Raji (cell line): ENCODE results near the gene IRF4.

Experiments used
- POLR2A ChIP-seq: IDR thresholded peaks from 2 replicates; pipeline ENCODE4 v1.6.1; 2011; ENCODE audit warnings: low read depth, low read length, control low read depth; ENCODE audit not compliant: insufficient read depth

Gene IRF4

GRCh38 chr6:424741-425417 lies 33.3 kb downstream of the IRF4 start:
- TF ChIP-seq POLR2A = no peak

GRCh38 chr6:428047-428603 lies 36.6 kb downstream of the IRF4 start:
- TF ChIP-seq POLR2A = no peak

GRCh38 chr6:429515-430121 lies 38.1 kb downstream of the IRF4 start:
- no peak for TF ChIP-seq POLR2A

GRCh38 chr6:431504-431903 lies 40.0 kb downstream of the IRF4 start:
- no peak for TF ChIP-seq POLR2A

GRCh38 chr6:431986-432385 lies 40.4 kb downstream of the IRF4 start:
- TF ChIP-seq POLR2A = no peak

- TF ChIP-seq POLR2A = no peak
Observed at GRCh38 chr6:434051-434705, 42.6 kb downstream of the IRF4 start.

- TF ChIP-seq POLR2A = no peak
Observed at GRCh38 chr6:435441-436307, 44.1 kb downstream of the IRF4 start.

- TF ChIP-seq POLR2A = no peak
Observed at GRCh38 chr6:436308-437036, 44.9 kb downstream of the IRF4 start.

- TF ChIP-seq POLR2A = no peak
Observed at GRCh38 chr6:437037-437392, 45.5 kb downstream of the IRF4 start.

GRCh38 chr6:438634-439170 lies 47.1 kb downstream of the IRF4 start:
- no peak for TF ChIP-seq POLR2A

- no peak for TF ChIP-seq POLR2A
Observed at GRCh38 chr6:439641-440167, 48.2 kb downstream of the IRF4 start.

- no peak for TF ChIP-seq POLR2A
Observed at GRCh38 chr6:441126-441920, 49.8 kb downstream of the IRF4 start.

GRCh38 chr6:443621-444159 lies 52.1 kb downstream of the IRF4 start:
- TF ChIP-seq POLR2A = no peak
